Measurements from ENCODE around the gene AGFG2.
A peak's percentile ranks its signal among the peaks of the same experiment; 100 is the strongest.
"Not testable (repeated sequence)": the region's sequence is repeated elsewhere in the genome, so short reads cannot be mapped to it uniquely, and the experiment has no call there.

AGFG2 gene

DNA sequence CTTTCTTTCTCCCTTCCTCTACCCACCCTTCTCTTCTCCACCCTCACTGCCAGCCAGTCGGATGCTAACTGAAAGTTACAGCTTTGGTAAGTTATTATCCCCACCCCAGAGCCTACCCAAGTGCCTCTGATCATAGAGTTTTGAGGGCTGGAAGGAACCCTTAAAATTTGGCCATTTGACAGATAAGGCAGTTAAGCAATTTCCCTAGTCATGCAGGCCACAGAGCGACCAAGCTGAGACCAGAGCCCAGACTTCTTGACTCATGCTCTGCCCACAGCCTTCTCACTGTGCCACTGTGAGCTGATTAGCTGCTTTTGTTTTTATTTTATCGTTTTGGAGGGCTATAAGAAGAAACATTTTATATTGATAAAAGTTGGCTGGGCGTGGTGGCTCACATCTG is 17.5 kb downstream of the AGFG2 start:
- peaks cover 11% of the 10 kb centered on the region for H3K4me1 Mint-ChIP-seq
- peak overlapping the region; percentile 61 for H3K27ac Mint-ChIP-seq
- DNase-seq = no peak
- H3K4me3 Mint-ChIP-seq = no peak overlapping the region
- H3K36me3 Mint-ChIP-seq (ENCODE audit: low read depth) = peaks cover 42% of the 10 kb centered on the region
- H3K27me3 Mint-ChIP-seq = no peaks in the 10 kb centered on the region
- H3K9me3 Mint-ChIP-seq = no peaks in the 10 kb centered on the region
- ATAC-seq = no peak

DNA sequence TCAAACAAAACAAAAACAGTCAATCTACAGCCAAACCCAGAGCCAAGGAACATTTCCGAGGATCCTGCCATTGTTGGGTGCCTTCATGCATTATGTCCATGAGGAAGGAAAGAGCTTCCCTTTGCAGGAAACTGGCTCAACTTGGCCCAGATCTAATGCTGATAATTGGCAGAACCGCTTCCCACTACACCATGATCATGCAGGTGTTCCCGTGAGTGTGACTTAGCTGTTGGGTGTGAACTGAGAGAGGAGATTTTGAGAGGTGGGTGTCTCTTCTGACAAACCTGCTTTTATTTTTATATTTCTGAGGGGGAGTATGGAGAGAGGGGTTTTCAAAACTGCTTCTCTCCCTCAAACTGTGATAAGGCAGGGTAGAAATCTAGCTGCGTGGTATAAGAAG is 20.1 kb downstream of the AGFG2 start:
- Mint-ChIP-seq H3K9me3 (no peaks in the 10 kb centered on the region), H3K4me1 (peaks cover 13% of the 10 kb centered on the region), H3K4me3 (no peak overlapping the region), H3K36me3 (ENCODE audit: low read depth) (peaks cover 38% of the 10 kb centered on the region), H3K27ac (no peak overlapping the region), H3K27me3 (no peaks in the 10 kb centered on the region)
- no peak for DNase-seq
- no peak for ATAC-seq

DNA sequence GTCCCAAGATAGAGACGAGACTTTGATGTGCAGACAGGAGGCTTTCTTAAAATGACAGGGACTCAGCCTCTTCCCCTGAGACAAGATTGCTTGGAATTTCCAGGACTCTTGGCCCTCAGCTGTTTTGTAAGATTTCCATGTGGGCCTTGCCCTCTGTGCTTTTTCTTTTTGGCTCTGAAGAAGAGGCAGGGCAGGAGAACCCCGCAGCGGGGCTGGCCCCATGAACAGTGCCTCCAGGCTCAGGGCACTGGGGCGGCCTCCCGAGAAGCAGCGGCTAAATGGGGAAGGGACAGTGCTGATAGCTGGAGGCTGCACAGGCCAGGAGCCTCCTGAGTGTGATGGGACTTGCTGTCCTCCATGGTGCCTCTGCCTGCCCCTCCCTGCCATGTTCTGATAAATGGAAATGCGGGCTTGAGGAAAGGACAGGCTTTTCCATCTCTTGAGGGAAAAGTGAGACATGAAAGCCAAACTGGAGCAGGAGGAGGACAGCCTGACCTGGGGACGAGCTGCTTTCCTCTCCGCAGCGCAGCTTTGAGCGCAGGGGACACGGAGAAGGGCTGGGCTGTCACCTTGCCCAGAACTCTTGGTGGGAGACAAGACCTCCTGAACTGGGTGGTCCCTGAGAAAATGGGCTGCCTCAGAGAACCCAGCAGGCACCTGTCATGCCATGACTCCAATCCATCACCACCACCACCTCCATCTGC is 22.6 kb downstream of the AGFG2 start:
- Mint-ChIP-seq H3K4me3 (no peak overlapping the region), H3K27ac (no peak overlapping the region), H3K36me3 (ENCODE audit: low read depth) (peaks cover 25% of the 10 kb centered on the region)

DNA sequence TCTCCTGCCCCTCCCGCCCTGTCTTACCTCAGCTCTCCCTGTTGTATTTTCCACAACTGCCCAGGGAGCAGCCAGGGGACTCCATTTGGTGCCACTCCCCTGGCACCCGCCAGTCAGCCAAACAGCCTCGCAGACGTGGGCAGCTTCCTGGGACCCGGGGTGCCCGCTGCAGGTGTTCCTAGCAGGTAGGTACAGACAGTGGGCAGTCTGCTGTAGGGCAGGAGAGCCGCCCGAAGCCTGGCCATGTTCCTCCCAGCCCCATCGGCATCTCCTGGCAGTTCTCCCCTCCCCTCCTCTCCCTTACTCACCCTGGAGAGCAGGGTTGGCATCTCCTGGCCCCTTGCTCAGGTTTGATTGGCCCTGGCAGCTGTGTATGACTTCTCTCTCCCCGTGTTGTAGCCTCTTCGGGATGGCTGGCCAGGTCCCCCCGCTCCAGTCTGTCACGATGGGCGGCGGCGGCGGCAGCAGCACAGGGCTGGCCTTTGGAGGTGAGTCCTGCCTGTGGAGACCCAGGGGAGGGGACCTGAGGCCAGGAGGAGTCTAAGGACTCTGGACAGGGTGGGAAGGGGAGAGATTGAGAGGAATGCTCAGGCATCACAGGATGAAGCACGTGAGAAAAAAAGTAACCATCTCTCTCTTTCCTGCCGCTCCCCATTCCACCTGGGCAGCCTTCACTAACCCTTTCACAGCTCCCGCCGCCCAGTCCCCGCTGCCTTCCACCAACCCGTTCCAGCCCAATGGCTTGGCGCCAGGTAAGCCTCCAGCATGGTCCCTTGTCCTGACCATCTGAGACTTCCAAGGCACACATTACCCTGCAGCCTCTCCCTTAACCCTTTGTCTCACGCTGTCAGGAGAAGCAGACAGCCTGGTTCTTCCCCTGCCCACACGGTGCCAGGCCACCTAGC is 23.4 kb downstream of the AGFG2 start:
- peaks cover 20% of the 10 kb centered on the region for H3K36me3 Mint-ChIP-seq (ENCODE audit: low read depth)
- H3K9me3 Mint-ChIP-seq = no peaks in the 10 kb centered on the region
- DNase-seq (no peak), ATAC-seq (no peak)
- H3K4me3 Mint-ChIP-seq = no peak overlapping the region
- H3K27ac Mint-ChIP-seq = no peak overlapping the region
- peaks cover 8% of the 10 kb centered on the region for H3K4me1 Mint-ChIP-seq
- H3K27me3 Mint-ChIP-seq = no peaks in the 10 kb centered on the region

More for the DNA sequence above, 22.6 kb downstream of the AGFG2 start:
- DNase-seq (no peak), ATAC-seq (no peak)
- H3K9me3 Mint-ChIP-seq = no peaks in the 10 kb centered on the region
- H3K4me1 Mint-ChIP-seq = peaks cover 5% of the 10 kb centered on the region
- no peaks in the 10 kb centered on the region for H3K27me3 Mint-ChIP-seq

DNA sequence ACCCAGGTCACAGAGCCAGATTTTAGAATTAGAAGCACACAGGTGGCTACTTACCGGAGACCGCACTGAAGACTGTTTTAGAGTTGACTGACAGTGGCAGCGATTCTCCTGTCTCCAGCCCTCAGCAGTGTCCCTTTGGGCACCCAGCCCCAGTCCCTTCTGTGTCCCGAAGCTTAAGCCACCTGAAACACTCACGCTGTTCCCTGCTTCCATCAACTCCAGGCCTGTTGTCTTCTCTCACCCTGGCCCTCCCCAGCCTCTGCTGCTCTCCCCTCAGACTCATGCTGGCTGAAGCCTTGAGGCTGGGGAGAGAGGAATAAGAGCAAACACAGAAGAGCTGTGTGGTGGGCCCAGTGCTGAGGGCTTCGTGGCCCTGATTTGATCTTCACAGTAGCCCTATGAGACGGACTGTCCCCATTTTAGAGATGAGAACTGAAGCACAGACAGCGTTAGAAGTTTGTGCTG is 24.1 kb downstream of the AGFG2 start:
- no peak overlapping the region for H3K27ac Mint-ChIP-seq
- no peaks in the 10 kb centered on the region for H3K27me3 Mint-ChIP-seq
- no peak overlapping the region for H3K4me3 Mint-ChIP-seq
- H3K9me3 Mint-ChIP-seq = no peaks in the 10 kb centered on the region
- H3K36me3 Mint-ChIP-seq (ENCODE audit: low read depth) = peaks cover 18% of the 10 kb centered on the region
- ATAC-seq = no peak
- DNase-seq = no peak
- H3K4me1 Mint-ChIP-seq = peaks cover 15% of the 10 kb centered on the region

DNA sequence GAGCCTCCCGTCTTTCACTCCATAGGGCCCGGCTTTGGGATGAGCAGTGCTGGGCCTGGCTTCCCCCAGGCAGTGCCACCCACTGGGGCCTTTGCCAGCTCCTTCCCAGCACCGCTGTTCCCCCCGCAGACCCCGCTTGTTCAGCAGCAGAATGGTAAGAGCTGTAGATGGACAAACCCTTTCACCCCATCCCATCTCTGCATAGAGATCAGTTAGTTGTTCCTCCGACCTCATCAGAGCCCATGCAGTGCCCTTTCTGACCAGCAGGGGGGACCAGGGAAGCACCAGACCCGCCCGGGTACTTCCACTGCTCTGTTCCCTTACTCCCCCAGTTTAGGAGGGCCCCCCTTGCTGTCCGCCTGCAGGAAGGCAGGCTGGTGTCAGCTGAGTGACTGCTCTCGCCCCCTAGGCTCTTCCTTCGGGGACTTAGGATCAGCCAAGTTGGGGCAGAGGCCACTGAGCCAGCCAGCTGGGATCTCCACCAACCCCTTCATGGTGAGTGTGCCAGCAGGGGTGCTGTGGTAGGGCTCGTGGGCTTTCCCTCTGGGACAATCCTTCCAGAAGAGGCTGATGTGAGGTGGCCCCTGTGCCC is 24.9 kb downstream of the AGFG2 start:
- peaks cover 18% of the 10 kb centered on the region for H3K36me3 Mint-ChIP-seq (ENCODE audit: low read depth)
- no peak overlapping the region for H3K4me3 Mint-ChIP-seq

DNA sequence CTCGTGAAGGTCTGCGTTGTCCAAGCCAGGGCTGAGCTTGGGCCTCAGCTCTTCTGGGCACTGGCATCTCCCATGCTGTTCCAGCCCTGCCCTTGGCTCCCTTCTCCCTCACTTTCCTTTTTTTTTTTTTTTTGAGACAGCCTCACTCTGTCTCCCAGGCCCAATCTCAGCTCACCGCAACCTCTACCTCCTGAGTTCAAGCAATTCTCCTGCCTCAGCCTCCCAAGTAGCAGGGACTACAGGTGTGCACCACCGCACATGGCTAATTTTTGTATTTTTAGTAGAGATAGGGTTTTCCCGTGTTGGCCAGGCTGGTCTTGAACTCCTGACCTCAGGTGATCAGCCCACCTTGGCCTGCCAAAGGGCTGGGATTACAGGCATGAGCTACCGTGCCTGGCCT is 25.4 kb downstream of the AGFG2 start:
- H3K4me1 Mint-ChIP-seq = peaks cover 20% of the 10 kb centered on the region
- ATAC-seq, H3K9me3 Mint-ChIP-seq, H3K27ac Mint-ChIP-seq, DNase-seq, H3K27me3 Mint-ChIP-seq, H3K4me3 Mint-ChIP-seq: not testable (repeated sequence)
- peaks cover 15% of the 10 kb centered on the region for H3K36me3 Mint-ChIP-seq (ENCODE audit: low read depth)

More for the DNA sequence above, 24.9 kb downstream of the AGFG2 start:
- ATAC-seq (peak; percentile 55), DNase-seq (peak; percentile 90)
- Mint-ChIP-seq H3K27me3 (no peaks in the 10 kb centered on the region), H3K9me3 (no peaks in the 10 kb centered on the region), H3K27ac (no peak overlapping the region), H3K4me1 (peaks cover 20% of the 10 kb centered on the region)

DNA sequence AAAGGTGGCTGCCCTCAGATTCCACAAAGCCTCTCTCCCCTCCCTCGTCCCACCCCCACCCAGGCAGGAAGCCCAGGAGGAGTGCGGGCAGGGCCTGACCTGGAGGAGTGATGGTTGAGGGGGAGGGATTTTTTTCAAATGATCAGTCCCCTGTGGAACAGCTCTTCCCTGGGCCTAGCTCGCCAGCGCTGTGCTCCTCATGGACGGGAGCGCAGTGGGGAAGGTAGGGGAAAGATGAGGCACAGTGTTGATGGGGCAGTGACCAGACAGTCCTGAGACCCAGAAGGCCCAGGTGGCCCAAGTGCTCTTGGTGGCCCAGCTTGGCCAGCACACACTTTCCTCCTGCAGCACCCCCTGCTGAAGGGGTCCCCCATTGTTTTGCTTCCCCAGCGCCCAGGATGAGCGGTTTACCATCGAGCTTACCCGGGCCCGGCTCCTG is 26.1 kb downstream of the AGFG2 start:
- no peak for ATAC-seq
- Mint-ChIP-seq H3K4me1 (peaks cover 24% of the 10 kb centered on the region), H3K36me3 (ENCODE audit: low read depth) (peaks cover 13% of the 10 kb centered on the region), H3K9me3 (no peaks in the 10 kb centered on the region), H3K27ac (no peak overlapping the region), H3K4me3 (no peak overlapping the region), H3K27me3 (no peaks in the 10 kb centered on the region)
- no peak for DNase-seq

DNA sequence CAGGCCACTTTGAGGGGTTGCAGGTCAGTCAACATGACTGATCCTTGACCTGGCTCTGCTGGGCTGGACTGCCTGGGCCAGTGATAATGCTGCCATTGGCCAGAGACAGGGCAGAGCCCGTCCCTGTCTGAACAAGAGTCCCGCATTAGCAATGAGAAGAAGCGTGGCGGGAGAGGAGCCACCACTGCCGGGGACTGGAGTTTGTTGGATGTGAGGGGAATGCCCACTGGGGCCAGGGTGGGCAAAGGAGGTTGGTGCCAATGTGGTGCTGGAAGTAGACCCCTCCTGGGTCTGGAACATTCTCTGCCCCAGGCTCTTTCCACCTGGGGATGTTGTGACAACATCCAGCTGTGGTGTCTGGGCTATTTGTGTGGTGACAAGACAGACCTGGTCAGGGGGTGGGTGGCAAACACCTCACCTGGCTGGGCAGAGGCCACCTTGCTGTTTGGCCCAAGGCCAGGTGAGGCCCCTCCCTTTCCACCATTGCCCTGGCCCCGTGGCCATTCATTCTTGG is 27.1 kb downstream of the AGFG2 start:
- H3K27ac Mint-ChIP-seq = no peak overlapping the region
- no peak overlapping the region for H3K4me3 Mint-ChIP-seq
- no peaks in the 10 kb centered on the region for H3K9me3 Mint-ChIP-seq
- H3K4me1 Mint-ChIP-seq = peaks cover 30% of the 10 kb centered on the region
- no peaks in the 10 kb centered on the region for H3K27me3 Mint-ChIP-seq
- ATAC-seq = no peak
- H3K36me3 Mint-ChIP-seq (ENCODE audit: low read depth) = peaks cover 13% of the 10 kb centered on the region
- DNase-seq = no peak

DNA sequence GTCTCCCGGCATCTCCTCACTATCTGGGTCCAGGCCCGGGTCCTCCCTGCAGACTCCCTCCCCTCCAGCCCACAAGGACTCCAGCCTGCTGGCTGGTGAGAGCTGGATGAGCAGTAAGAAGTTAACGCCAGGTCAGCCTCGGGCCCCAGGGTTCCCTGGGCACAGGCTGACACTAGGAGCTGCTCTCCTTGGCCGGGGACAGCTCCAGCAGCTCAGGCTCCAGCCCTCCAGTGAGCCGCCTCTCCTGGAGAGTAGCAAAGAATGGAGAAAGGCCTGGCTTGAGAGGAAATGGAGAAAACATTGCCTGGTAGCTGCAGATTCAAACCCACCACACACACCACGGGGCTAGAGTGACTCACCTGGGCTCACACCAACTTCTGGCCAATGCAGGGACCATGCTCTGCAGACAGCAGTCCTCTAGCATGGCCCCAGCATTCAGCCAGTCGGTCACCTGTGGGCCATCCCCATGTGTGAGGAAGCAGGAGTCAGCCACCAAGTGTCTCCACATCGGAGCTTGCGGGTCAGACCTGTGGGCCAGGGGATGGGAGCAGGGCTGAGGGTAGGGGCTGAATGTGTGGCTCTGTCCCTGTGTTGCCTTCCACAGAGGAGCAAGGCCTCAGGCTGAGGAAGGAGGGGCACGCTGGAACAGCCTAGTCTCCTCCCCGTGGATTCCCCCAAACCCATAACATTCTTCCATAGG is 28.2 kb downstream of the AGFG2 start:
- DNase-seq (no peak), ATAC-seq (no peak)
- Mint-ChIP-seq H3K9me3 (no peaks in the 10 kb centered on the region), H3K4me1 (peaks cover 37% of the 10 kb centered on the region), H3K36me3 (ENCODE audit: low read depth) (peaks cover 11% of the 10 kb centered on the region), H3K4me3 (no peak overlapping the region), H3K27ac (peak overlapping the region; percentile 46), H3K27me3 (no peaks in the 10 kb centered on the region)

DNA sequence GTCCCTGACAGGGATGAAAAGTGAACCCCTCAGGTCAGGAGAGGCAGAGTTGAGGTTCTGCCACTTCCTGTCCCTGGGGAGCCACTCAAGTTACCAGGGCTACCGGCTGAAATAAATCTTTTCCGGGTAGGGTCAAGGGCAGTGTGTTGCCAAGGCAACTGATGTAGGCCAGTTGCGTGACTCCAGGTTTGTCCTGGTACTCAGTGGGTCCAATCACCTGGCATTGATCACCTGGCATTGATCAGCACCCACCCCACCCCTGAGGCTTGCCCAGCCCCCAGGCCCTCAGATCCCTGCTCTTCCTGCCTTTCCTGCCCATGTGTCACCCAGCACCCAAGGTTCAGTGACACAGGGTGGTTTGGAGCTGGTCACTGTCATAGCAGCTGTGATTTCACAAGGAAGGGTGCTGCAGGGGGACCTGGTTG is 28.8 kb downstream of the AGFG2 start:
- Mint-ChIP-seq H3K4me1 (peaks cover 38% of the 10 kb centered on the region), H3K36me3 (ENCODE audit: low read depth) (peaks cover 7% of the 10 kb centered on the region), H3K9me3 (no peaks in the 10 kb centered on the region), H3K4me3 (no peak overlapping the region), H3K27me3 (no peaks in the 10 kb centered on the region), H3K27ac (no peak overlapping the region)
- DNase-seq = no peak
- ATAC-seq = no peak

DNA sequence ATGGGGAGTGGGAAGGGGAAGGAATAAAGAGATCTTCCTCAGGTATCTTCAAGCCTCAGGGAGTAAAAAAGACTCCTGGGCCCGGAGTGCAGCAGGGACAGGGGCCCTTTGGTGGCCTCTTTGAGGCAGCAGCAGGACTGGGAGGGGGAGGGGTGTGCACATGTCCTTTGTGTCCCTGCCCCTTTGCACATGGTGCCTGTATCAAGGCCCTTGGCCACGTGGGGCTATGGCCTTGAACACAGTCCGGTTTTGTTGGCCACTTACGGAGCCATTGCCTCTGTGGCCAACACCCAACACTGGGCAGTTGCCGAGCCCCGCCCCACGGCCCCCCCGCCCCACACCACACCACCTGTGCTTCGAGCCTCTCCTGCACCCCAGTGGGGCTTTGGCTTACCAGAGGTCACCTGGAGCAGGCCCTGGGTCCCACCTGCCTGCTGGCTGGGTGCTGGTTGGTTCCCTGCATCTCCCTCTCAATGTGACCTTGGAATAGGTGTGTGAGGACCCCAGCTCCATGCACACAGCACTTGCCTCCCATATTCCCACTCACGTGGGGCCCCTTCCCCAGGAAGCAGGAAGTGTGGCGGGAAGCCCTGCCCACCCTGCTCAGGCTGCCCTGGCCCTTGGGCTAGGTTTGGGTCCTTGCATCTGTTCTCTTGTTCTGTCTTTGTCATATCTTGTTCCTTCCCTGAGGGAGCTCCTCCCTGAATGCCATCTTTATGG is 29.3 kb downstream of the AGFG2 start:
- Mint-ChIP-seq H3K27ac (peak overlapping the region; percentile 15), H3K4me3 (no peak overlapping the region), H3K4me1 (peaks cover 38% of the 10 kb centered on the region), H3K36me3 (ENCODE audit: low read depth) (peaks cover 5% of the 10 kb centered on the region), H3K27me3 (no peaks in the 10 kb centered on the region), H3K9me3 (no peaks in the 10 kb centered on the region)
- ATAC-seq (no peak), DNase-seq (no peak)

DNA sequence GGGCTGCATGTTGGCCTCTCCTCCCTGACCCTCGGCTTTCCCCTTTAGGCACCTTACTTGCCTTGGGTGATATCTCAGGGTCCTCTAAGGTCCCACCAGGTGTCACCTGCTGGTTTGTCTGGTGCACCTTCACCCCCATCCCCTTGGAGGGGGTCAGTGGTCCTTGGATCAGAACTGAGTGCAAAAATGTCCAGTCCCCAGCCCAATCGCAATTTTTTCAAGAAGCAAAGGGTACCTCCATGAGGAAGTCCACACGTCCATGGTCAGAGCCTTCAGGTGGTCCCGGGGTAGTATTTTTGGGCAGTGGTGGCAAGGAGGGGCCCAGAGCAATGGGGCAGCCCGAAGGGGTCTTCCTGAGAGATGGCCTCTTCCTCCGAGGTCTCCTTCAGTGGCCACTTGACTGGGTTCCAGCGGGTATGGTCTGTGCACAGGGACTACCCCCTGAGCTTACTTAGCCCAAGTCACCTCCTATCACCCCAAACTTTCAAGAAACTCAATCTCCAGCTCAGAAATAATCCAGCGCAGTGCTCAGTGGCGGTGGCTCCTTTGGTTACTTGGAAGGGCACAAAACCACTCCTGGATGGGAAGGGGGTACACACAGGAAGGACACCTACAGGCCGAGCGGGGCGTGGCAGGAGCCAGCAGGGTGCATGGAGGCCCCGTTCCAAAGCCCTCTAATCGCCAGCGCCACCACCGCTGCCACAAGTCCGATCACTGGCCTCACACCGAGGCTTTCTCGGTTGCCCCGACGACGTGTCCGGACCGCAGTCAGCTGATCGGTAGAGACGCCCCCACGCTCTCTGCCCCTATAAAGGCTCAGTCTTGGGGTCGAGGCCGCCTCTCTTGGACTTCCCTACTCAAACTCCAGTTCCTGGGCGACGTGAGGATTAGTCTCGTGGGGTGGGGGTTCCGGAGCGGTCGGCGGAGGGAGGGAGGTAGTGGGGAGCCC is 30.2 kb downstream of the AGFG2 start:
- H3K4me3 Mint-ChIP-seq = peak overlapping the region; percentile 22
- H3K36me3 Mint-ChIP-seq (ENCODE audit: low read depth) = peaks cover 2% of the 10 kb centered on the region
- peak; percentile 44 for ATAC-seq
- H3K4me1 Mint-ChIP-seq = peaks cover 35% of the 10 kb centered on the region
- H3K9me3 Mint-ChIP-seq = no peaks in the 10 kb centered on the region
- peak; percentile 69 for DNase-seq
- H3K27me3 Mint-ChIP-seq = no peaks in the 10 kb centered on the region
- H3K27ac Mint-ChIP-seq = peak overlapping the region; percentile 76
